Loucy (cell line): Measurements from ENCODE around the gene CRB2.

ENCODE experiments used
- EZH2phosphoT487 ChIP-seq: fragments of 200-600 bp; IDR thresholded peaks from 2 replicates; pipeline ENCODE4 v1.6.1; 2018; ENCODE audit warnings: antibody characterized with exemption, mild to moderate bottlenecking, moderate library complexity, borderline replicate concordance
- TF ChIP-seq, protein P1 (sequence below): fragments of 200-600 bp; sonication (generic); conservative IDR thresholded peaks from 2 replicates; pipeline ENCODE4 v1.5.1; 2014; ENCODE audit warnings: mild to moderate bottlenecking, antibody characterized with exemption, low read length

- TF ChIP-seq, protein P1, sequence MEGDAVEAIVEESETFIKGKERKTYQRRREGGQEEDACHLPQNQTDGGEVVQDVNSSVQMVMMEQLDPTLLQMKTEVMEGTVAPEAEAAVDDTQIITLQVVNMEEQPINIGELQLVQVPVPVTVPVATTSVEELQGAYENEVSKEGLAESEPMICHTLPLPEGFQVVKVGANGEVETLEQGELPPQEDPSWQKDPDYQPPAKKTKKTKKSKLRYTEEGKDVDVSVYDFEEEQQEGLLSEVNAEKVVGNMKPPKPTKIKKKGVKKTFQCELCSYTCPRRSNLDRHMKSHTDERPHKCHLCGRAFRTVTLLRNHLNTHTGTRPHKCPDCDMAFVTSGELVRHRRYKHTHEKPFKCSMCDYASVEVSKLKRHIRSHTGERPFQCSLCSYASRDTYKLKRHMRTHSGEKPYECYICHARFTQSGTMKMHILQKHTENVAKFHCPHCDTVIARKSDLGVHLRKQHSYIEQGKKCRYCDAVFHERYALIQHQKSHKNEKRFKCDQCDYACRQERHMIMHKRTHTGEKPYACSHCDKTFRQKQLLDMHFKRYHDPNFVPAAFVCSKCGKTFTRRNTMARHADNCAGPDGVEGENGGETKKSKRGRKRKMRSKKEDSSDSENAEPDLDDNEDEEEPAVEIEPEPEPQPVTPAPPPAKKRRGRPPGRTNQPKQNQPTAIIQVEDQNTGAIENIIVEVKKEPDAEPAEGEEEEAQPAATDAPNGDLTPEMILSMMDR = no peak
- no peak for TF ChIP-seq EZH2phosphoT487
These were observed 41.4 kb upstream of the CRB2 start for GRCh38 chr9:123314617-123315016.
